H1 (cell line): Measurements from ENCODE around the gene EME2. TPM values are rescaled to one million over a fixed set of nuclear protein-coding genes. Genes with fewer than 3 reads are reported as not detected.

Experiments
- CTCF ChIA-PET: fragments of 300-600 bp; sonication (Branson Sonifier 250); formaldehyde crosslinking; loops from one replicate; lab custom pipeline; 2021; ENCODE audit not compliant: partially characterized antibody; lab: Charles Lee
- POLR2A ChIA-PET: fragments of 300-600 bp; sonication (Branson Sonifier 250); formaldehyde crosslinking; loops from one replicate; lab custom pipeline; 2021; ENCODE audit warnings: inconsistent platforms; ENCODE audit not compliant: partially characterized antibody; lab: Charles Lee
- DNase-seq, 2 experiments: peaks; one replicate each; pipeline versions ENCODE4 v3.0.0 to v3.0.0-alpha.2; 2010 to 2022; ENCODE audit warnings: low spot score in 2 of 2, low read depth in 1 of 2, mixed read lengths in 1 of 2
- FAIRE-seq: peaks from 2 replicates; lab custom pipeline; 2011; peaks lifted over from hg19 to GRCh38; lab: Jason Lieb, UNC
- H2AFZ ChIP-seq: 2 replicates; pipeline ENCODE4 v1.8.1; 2012; ENCODE audit warnings: low read length, inconsistent platforms
- H2AK5ac ChIP-seq: 2 replicates; pipeline ENCODE4 v1.6.1; 2013; ENCODE audit warnings: low read depth, low read length
- H2BK120ac ChIP-seq: replicated peaks from 2 replicates; pipeline ENCODE3; 2013; ENCODE audit warnings: low read depth, low read length, inconsistent platforms
- H2BK12ac ChIP-seq: 2 replicates; pipeline ENCODE4 v1.6.1; 2013; ENCODE audit warnings: low read depth, low read length
- H2BK15ac ChIP-seq: 2 replicates; pipeline ENCODE4 v1.6.1; 2013; ENCODE audit warnings: low read length
- H2BK20ac ChIP-seq: 2 replicates; pipeline ENCODE4 v1.6.1; 2013; ENCODE audit warnings: low read length
- H2BK5ac ChIP-seq: 2 replicates; pipeline ENCODE4 v1.6.1; 2013; ENCODE audit warnings: low read depth, low read length
- H3K14ac ChIP-seq: 2 replicates; pipeline ENCODE4 v1.6.1; 2013; ENCODE audit warnings: inconsistent platforms; ENCODE audit not compliant: insufficient read length
- H3K18ac ChIP-seq: 2 replicates; pipeline ENCODE4 v1.6.1; 2013; ENCODE audit warnings: low read length; ENCODE audit errors: extremely low read depth
- H3K23ac ChIP-seq: 2 replicates; pipeline ENCODE4 v1.6.1; 2013; ENCODE audit warnings: inconsistent platforms; ENCODE audit not compliant: insufficient read length
- H3K23me2 ChIP-seq: 2 replicates; pipeline ENCODE4 v1.6.1; 2013; ENCODE audit warnings: low read depth, low read length
- H3K27ac ChIP-seq: 2 replicates; pipeline ENCODE4 v1.6.1; 2011; ENCODE audit warnings: low read depth, low read length, inconsistent platforms
- H3K27me3 ChIP-seq, 4 experiments: replicated peaks in 1 of 4; 1 replicate in 1 of 4; 2 replicates in 3 of 4; pipeline versions ENCODE4 v1.6.1 to v1.8.1; 2011 to 2013; ENCODE audit warnings: low read length in 3 of 4, mild to moderate bottlenecking in 3 of 4, inconsistent platforms in 2 of 4, mixed read lengths in 2 of 4, moderate library complexity in 1 of 4; ENCODE audit not compliant: control insufficient read depth in 3 of 4, insufficient read depth in 3 of 4; ENCODE audit errors: extremely low read depth in 1 of 4
- H3K36me3 ChIP-seq, 4 experiments: 2 replicates each; pipeline versions ENCODE4 v1.6.1 to v1.8.1; 2011 to 2013; ENCODE audit warnings: mild to moderate bottlenecking in 4 of 4, low read length in 3 of 4, moderate library complexity in 2 of 4, control low read depth in 1 of 4, inconsistent platforms in 1 of 4; ENCODE audit not compliant: insufficient read depth in 4 of 4, control insufficient read depth in 2 of 4
- H3K4ac ChIP-seq: replicated peaks from 2 replicates; pipeline ENCODE3; 2013; ENCODE audit warnings: low read length, low read depth, mixed read lengths, inconsistent platforms; ENCODE audit not compliant: insufficient read length
- H3K4me1 ChIP-seq, 4 experiments: replicated peaks in 1 of 4; 1 replicate in 1 of 4; 2 replicates in 3 of 4; pipeline versions ENCODE4 v1.6.1 to v1.8.1; 2011 to 2013; ENCODE audit warnings: low read length in 3 of 4, inconsistent platforms in 2 of 4, mixed read lengths in 1 of 4; ENCODE audit not compliant: insufficient read depth in 4 of 4, control insufficient read depth in 3 of 4
- H3K4me2 ChIP-seq, 2 experiments: 2 replicates each; pipeline versions ENCODE4 v1.6.1 to v1.8.1; 2011 to 2013; ENCODE audit warnings: low read depth in 2 of 2, low read length in 2 of 2, control low read depth in 1 of 2, inconsistent platforms in 1 of 2, mild to moderate bottlenecking in 1 of 2; ENCODE audit not compliant: insufficient read depth in 1 of 2
- H3K4me3 ChIP-seq, 4 experiments: fragments of 200-600, 300-600 bp in 1 of 4; sonication (generic), shearing (Covaris generic), sonication (Bioruptor Twin) in 1 of 4; 2 replicates each; pipeline versions ENCODE4 v1.5.1 to v1.8.1; 2011 to 2016; ENCODE audit warnings: low read length in 4 of 4, low read depth in 3 of 4, control low read depth in 2 of 4, inconsistent platforms in 2 of 4, mild to moderate bottlenecking in 2 of 4, mixed read lengths in 1 of 4, moderate library complexity in 1 of 4; ENCODE audit not compliant: insufficient read depth in 2 of 4; ENCODE audit errors: extremely low read depth in 1 of 4
- H3K56ac ChIP-seq: replicated peaks from 2 replicates; pipeline ENCODE3; 2013; ENCODE audit warnings: low read depth, mild to moderate bottlenecking, mixed read lengths, low read length, inconsistent platforms; ENCODE audit not compliant: insufficient read length
- H3K79me1 ChIP-seq: 2 replicates; pipeline ENCODE4 v1.6.1; 2013; ENCODE audit warnings: low read depth, low read length, control low read depth
- H3K79me2 ChIP-seq, 2 experiments: 2 replicates each; pipeline versions ENCODE4 v1.6.1 to v1.8.1; 2012 to 2013; ENCODE audit warnings: low read length in 2 of 2, mild to moderate bottlenecking in 2 of 2, inconsistent platforms in 1 of 2; ENCODE audit not compliant: insufficient read depth in 2 of 2, control insufficient read depth in 1 of 2
- H3K9ac ChIP-seq, 4 experiments: replicated peaks in 1 of 4; 1 replicate in 1 of 4; 2 replicates in 3 of 4; pipeline versions ENCODE4 v1.6.1 to v1.8.1; 2011 to 2013; ENCODE audit warnings: low read depth in 3 of 4, low read length in 3 of 4, control low read depth in 2 of 4, mild to moderate bottlenecking in 2 of 4, moderate library complexity in 2 of 4, inconsistent platforms in 1 of 4; ENCODE audit errors: extremely low read depth in 1 of 4
- H3K9me3 ChIP-seq, 2 experiments: 2 replicates each; pipeline versions ENCODE4 v1.6.1 to v1.8.1; 2012 to 2013; ENCODE audit warnings: mild to moderate bottlenecking in 2 of 2, moderate library complexity in 2 of 2, control low read depth in 1 of 2, inconsistent platforms in 1 of 2, low read depth in 1 of 2, low read length in 1 of 2, mixed read lengths in 1 of 2; ENCODE audit not compliant: insufficient read depth in 2 of 2
- H4K20me1 ChIP-seq, 2 experiments: replicated peaks in 1 of 2; 2 replicates each; pipeline versions ENCODE3 to v1.8.1; 2011 to 2013; ENCODE audit warnings: inconsistent platforms in 2 of 2, low read length in 2 of 2, mild to moderate bottlenecking in 1 of 2; ENCODE audit not compliant: insufficient read depth in 2 of 2, control insufficient read depth in 1 of 2
- H4K5ac ChIP-seq: 2 replicates; pipeline ENCODE4 v1.6.1; 2013; ENCODE audit warnings: low read length, low read depth, mixed read lengths, inconsistent platforms; ENCODE audit not compliant: insufficient read length
- H4K8ac ChIP-seq: 2 replicates; pipeline ENCODE4 v1.8.0; 2013; ENCODE audit warnings: mild to moderate bottlenecking, moderate library complexity, low read length, inconsistent platforms; ENCODE audit not compliant: insufficient read depth; ENCODE audit errors: extremely low read depth
- H4K91ac ChIP-seq: replicated peaks from 2 replicates; pipeline ENCODE3; 2013; ENCODE audit warnings: low read length, mixed read lengths, inconsistent platforms; ENCODE audit not compliant: insufficient read length
- BCL11A ChIP-seq, 2 experiments: IDR thresholded peaks; one replicate each; pipeline ENCODE4 v1.6.1; 2011; ENCODE audit warnings: low read depth in 2 of 2, low read length in 2 of 2, mild to moderate bottlenecking in 2 of 2
- CHD1 ChIP-seq: IDR thresholded peaks from 2 replicates; pipeline ENCODE4 v1.6.1; 2012; ENCODE audit warnings: low read depth, low read length, improper control_type of control experiment
- KDM4A ChIP-seq: IDR thresholded peaks from one replicate; pipeline ENCODE4 v1.7.1; 2012; ENCODE audit warnings: low read depth, mild to moderate bottlenecking, moderate library complexity, low read length, inconsistent platforms; ENCODE audit not compliant: severe bottlenecking
- POLR2AphosphoS5 ChIP-seq: IDR thresholded peaks from 2 replicates; pipeline ENCODE4 v1.6.1; 2011; ENCODE audit warnings: low read depth, low read length
- RAD21 ChIP-seq, 2 experiments: IDR thresholded peaks in 1 of 2; conservative IDR thresholded peaks in 1 of 2; 2 replicates each; pipeline ENCODE4 v1.6.1; 2011; ENCODE audit warnings: low read depth in 2 of 2, low read length in 2 of 2, improper control_type of control experiment in 1 of 2, inconsistent platforms in 1 of 2, mild to moderate bottlenecking in 1 of 2, moderate library complexity in 1 of 2
- SIX5 ChIP-seq: IDR thresholded peaks from 2 replicates; pipeline ENCODE4 v1.6.1; 2011; ENCODE audit warnings: mild to moderate bottlenecking, low read depth, low read length
- TCF12 ChIP-seq: IDR thresholded peaks from 2 replicates; pipeline ENCODE4 v1.6.1; 2011; ENCODE audit warnings: low read depth, mild to moderate bottlenecking, low read length
- TEAD4 ChIP-seq: IDR thresholded peaks from 2 replicates; pipeline ENCODE4 v1.6.1; 2012; ENCODE audit warnings: low read depth, low read length, inconsistent platforms, mixed read lengths
- WGBS, 2 experiments: shearing (Covaris generic) in 1 of 2; methylation state at CpG; one replicate each; pipeline versions ENCODE4 v1.1.6 to v1.1.7; 2013 to 2015; ENCODE audit warnings: low lambda C conversion rate in 2 of 2, mixed read lengths in 2 of 2, inconsistent platforms in 1 of 2, low coverage in 1 of 2, missing lambda C conversion rate in 1 of 2; ENCODE audit not compliant: insufficient replicate concordance in 2 of 2, insufficient coverage in 1 of 2, insufficient read length in 1 of 2; ENCODE audit errors: extremely low coverage in 1 of 2, missing lambda C conversion rate in 1 of 2; 5-methylcytosine and 5-hydroxymethylcytosine counted together
- polyA plus RNA-seq, 7 experiments: library from polyadenylated mRNA; depleted of rRNA in 3 of 7; stranded (reverse) in 5 of 7; unstranded in 2 of 7; fragments of >200 nt in 5 of 7; fragments of 200-250 nt in 2 of 7; gene quantifications; 1 replicate in 5 of 7; 2 replicates in 1 of 7; 4 replicates in 1 of 7; pipeline versions ENCODE4 v1.2.1 to v1.2.3, GENCODE V29; 2011 to 2013; ENCODE audit warnings: missing spikeins in 2 of 7, mixed read lengths in 2 of 7
- total RNA-seq: library from RNA; stranded (reverse); fragmentation: NEBNext Ultra II Directional; extraction: Animal tissue kit (Norgen Biotek cat#: 25700); gene quantifications from 2 replicates; pipeline ENCODE4 v1.2.1, GENCODE V29; 2021
- TF ChIP-seq, protein P1 (sequence below): IDR thresholded peaks from 2 replicates; pipeline ENCODE4 v1.6.1; 2012; ENCODE audit warnings: inconsistent platforms
- TF ChIP-seq, protein P2 (sequence below), 3 experiments: IDR thresholded peaks; 1 replicate in 2 of 3; 2 replicates in 1 of 3; pipeline versions ENCODE4 v1.5.1 to v1.6.1; 2011; ENCODE audit warnings: low read length in 3 of 3, mild to moderate bottlenecking in 3 of 3, inconsistent platforms in 2 of 3, low read depth in 1 of 3, moderate library complexity in 1 of 3; ENCODE audit not compliant: insufficient read depth in 1 of 3; ENCODE audit errors: control extremely low read depth in 1 of 3

Gene EME2
- total and polyA plus RNA-seq, 2 of the 8 experiments (the other 6 are each of a cell fraction or from before 2014, with no cell fraction given): 13.1 to 19.7 TPM

DNA sequence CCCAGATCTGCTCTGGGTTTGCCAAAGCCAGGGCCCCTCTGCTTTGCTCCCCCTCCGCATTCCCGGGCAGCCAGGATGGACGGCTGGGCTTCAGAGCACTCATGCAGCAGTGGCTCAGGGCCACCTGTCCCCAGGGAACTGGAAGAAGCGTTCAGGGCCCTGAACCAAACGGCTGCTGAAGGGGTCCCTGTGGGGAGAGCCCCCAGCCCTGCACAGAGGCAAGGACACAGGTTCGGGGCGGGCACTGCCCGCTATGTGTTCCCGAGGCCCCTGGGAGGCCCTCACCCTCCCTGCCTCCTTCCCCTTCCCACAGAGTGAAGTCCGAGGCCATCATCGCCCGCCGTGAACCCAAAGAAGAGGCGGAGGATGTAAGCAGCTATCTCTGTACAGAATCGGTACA is 11.7 kb upstream of the EME2 start:
- H2BK120ac ChIP-seq: no peak overlapping the region
- no peak for FAIRE-seq
- H2AFZ ChIP-seq: no peak overlapping the region
- no peak overlapping the region for H3K27ac ChIP-seq
- H3K4me3 ChIP-seq: no peak overlapping the region
- no peak overlapping the region for H2BK5ac ChIP-seq
- no peak overlapping the region for H3K9ac ChIP-seq
- no peak overlapping the region for H3K14ac ChIP-seq
- H4K5ac ChIP-seq: no peak overlapping the region
- 93% methylated on average over 13 of the region's 15 CpGs; no CpG with 5 or more reads in 1 of the 2 experiments for WGBS, 2 experiments
- peaks cover 1 to 8% of the 10 kb centered on the region in 2 experiments for H4K20me1 ChIP-seq
- H4K8ac ChIP-seq: no peak overlapping the region; the same call in 1 of the 2 replicates
- H3K23me2 ChIP-seq: no peaks in the 10 kb centered on the region; the same call in 1 of the 2 replicates
- H2BK12ac ChIP-seq: no peak overlapping the region
- H3K79me2 ChIP-seq: no peaks in the 10 kb centered on the region; a peak in 1 of 4 replicates
- no peak overlapping the region for H3K18ac ChIP-seq
- H3K4me1 ChIP-seq: peaks cover 0 to 13% (median 7%) of the 10 kb centered on the region in 4 experiments; a peak in 5 of 7 replicates
- no peak overlapping the region for H3K4ac ChIP-seq
- H3K36me3 ChIP-seq: peaks cover 0 to 9% (median 3%) of the 10 kb centered on the region in 4 experiments; a peak in 4 of 8 replicates
- no peak overlapping the region for H2BK15ac ChIP-seq
- H3K9me3 ChIP-seq: no peaks in the 10 kb centered on the region; a peak in 1 of 4 replicates
- H3K23ac ChIP-seq: no peak overlapping the region
- no peaks in the 10 kb centered on the region; a peak in 1 of 7 replicates for H3K27me3 ChIP-seq
- no peak overlapping the region for H2AK5ac ChIP-seq
- H3K79me1 ChIP-seq: no peaks in the 10 kb centered on the region
- CTCF ChIA-PET: interaction anchor here (1.7 kb wide), 1 partner anchor 37 kb away, joined by 9 read pairs; no protein-coding TSS in a partner anchor
- H3K4me2 ChIP-seq: no peak overlapping the region
- H3K56ac ChIP-seq: no peak overlapping the region
- POLR2A ChIA-PET: interaction anchor here (0.6 to 3.4 kb wide), 3 partner anchors 9 to 283 kb away, joined by 3 to 29 read pairs (median 3); partner anchors contain the start of genes EME2, MRPS34 and NME3
- H4K91ac ChIP-seq: no peak overlapping the region
- no peak for DNase-seq
- H2BK20ac ChIP-seq: no peak overlapping the region
- no peak for TF ChIP-seq CHD1
- no peak for TF ChIP-seq SIX5
- no peak for TF ChIP-seq KDM4A
- TF ChIP-seq, protein P1, sequence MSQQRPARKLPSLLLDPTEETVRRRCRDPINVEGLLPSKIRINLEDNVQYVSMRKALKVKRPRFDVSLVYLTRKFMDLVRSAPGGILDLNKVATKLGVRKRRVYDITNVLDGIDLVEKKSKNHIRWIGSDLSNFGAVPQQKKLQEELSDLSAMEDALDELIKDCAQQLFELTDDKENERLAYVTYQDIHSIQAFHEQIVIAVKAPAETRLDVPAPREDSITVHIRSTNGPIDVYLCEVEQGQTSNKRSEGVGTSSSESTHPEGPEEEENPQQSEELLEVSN: no peak
- no peak for TF ChIP-seq RAD21 (IDR thresholded peaks at IDR 0.05 in 1 of 2, conservative IDR thresholded peaks at IDR 0.05 in 1 of 2; ENCODE audit: low read depth in 2 of 2, low read length in 2 of 2)
- no peak for TF ChIP-seq TCF12
- TF ChIP-seq POLR2AphosphoS5: no peak
- TF ChIP-seq BCL11A (IDR thresholded peaks at IDR 0.05; ENCODE audit: low read depth in 2 of 2, low read length in 2 of 2): no peak
- no peak for TF ChIP-seq TEAD4
- TF ChIP-seq, protein P2, sequence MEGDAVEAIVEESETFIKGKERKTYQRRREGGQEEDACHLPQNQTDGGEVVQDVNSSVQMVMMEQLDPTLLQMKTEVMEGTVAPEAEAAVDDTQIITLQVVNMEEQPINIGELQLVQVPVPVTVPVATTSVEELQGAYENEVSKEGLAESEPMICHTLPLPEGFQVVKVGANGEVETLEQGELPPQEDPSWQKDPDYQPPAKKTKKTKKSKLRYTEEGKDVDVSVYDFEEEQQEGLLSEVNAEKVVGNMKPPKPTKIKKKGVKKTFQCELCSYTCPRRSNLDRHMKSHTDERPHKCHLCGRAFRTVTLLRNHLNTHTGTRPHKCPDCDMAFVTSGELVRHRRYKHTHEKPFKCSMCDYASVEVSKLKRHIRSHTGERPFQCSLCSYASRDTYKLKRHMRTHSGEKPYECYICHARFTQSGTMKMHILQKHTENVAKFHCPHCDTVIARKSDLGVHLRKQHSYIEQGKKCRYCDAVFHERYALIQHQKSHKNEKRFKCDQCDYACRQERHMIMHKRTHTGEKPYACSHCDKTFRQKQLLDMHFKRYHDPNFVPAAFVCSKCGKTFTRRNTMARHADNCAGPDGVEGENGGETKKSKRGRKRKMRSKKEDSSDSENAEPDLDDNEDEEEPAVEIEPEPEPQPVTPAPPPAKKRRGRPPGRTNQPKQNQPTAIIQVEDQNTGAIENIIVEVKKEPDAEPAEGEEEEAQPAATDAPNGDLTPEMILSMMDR (IDR thresholded peaks at IDR 0.05; ENCODE audit: control extremely low read depth in 1 of 3, insufficient read depth in 1 of 3, low read depth in 1 of 3, low read length in 3 of 3): no peak
